Measurements from ENCODE around the gene NAAA. TPM values are rescaled to one million over a fixed set of nuclear protein-coding genes. Genes with fewer than 3 reads are reported as not detected.

Gene NAAA
- total RNA-seq, 1 donor from 2014 or later = 8.9 TPM

DNA sequence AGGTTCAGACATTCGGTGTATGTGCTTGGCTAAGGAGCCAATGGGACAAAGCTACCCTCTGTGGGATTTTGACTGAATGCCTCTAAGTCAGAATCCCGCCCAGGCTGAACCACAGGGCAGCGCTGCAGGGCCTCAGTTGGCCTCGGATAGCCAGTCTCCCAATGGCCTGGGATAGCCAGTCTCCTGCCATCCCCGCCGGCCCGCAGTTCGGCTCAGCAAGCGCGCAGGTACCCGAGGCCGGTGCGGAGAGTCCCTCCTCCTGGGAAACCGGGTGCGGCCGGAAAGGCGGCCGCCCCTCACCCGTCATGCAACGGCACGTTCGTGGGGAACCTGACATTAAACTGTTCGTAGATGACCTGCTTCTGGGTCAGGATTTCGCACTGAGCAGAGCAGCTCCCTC is 54.7 kb downstream of the NAAA start:
- DNase-seq (ENCODE audit: low read depth) = no peak
- H3K4me3 ChIP-seq (ENCODE audit: low read depth, low read length) = no peak overlapping the region
- TF ChIP-seq, protein P1, sequence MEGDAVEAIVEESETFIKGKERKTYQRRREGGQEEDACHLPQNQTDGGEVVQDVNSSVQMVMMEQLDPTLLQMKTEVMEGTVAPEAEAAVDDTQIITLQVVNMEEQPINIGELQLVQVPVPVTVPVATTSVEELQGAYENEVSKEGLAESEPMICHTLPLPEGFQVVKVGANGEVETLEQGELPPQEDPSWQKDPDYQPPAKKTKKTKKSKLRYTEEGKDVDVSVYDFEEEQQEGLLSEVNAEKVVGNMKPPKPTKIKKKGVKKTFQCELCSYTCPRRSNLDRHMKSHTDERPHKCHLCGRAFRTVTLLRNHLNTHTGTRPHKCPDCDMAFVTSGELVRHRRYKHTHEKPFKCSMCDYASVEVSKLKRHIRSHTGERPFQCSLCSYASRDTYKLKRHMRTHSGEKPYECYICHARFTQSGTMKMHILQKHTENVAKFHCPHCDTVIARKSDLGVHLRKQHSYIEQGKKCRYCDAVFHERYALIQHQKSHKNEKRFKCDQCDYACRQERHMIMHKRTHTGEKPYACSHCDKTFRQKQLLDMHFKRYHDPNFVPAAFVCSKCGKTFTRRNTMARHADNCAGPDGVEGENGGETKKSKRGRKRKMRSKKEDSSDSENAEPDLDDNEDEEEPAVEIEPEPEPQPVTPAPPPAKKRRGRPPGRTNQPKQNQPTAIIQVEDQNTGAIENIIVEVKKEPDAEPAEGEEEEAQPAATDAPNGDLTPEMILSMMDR (conservative IDR thresholded peaks at IDR 0.05; ENCODE audit: low read depth, low read length) = no peak

DNA sequence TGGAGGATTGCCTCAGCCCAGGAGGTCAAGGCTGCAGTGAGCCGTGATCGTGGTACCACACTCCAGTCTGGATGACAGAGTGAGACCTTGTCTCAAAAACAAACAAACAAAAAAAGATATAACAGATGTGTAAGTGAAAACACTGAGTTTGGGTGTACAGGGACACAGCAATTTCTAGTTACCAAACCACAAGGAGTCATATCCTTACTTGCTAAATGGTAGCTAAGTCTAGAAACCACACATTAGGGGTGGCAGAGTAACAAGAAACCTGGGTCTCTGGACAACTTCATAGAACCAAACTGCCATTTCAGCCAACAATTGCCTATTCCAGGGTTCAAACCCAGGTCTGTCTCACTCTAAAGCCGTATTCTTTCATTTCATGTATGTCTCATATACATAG is 59.3 kb downstream of the NAAA start:
- TF ChIP-seq, protein P1 (conservative IDR thresholded peaks at IDR 0.05; ENCODE audit: low read depth, low read length) = no peak

DNA sequence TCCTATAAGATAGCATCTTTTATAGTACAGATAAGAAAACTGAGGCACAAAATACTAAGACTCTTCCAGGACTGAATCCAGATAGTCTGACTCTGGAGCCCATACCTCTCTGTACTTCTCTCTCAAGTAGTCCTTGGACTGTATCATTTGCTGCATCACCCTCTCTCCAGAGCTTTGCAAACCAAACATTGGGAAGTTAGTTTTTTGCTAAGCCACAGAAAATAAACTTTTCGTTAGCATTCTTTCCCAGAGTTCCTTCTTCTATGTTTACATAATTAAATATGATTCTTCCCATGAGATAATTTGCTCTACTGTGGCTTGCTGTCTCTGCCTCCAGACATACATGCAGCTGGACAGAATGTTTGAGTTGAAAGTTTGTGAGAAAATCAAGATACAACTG is 60.5 kb downstream of the NAAA start:
- no peak for DNase-seq (ENCODE audit: low read depth)
- TF ChIP-seq, protein P1 (conservative IDR thresholded peaks at IDR 0.05; ENCODE audit: low read depth, low read length) = no peak
- no peak overlapping the region for H3K4me3 ChIP-seq (ENCODE audit: low read depth, low read length)

More for the DNA sequence above, 59.3 kb downstream of the NAAA start:
- H3K4me3 ChIP-seq (ENCODE audit: low read depth, low read length) = no peak overlapping the region
- DNase-seq (ENCODE audit: low read depth) = no peak

DNA sequence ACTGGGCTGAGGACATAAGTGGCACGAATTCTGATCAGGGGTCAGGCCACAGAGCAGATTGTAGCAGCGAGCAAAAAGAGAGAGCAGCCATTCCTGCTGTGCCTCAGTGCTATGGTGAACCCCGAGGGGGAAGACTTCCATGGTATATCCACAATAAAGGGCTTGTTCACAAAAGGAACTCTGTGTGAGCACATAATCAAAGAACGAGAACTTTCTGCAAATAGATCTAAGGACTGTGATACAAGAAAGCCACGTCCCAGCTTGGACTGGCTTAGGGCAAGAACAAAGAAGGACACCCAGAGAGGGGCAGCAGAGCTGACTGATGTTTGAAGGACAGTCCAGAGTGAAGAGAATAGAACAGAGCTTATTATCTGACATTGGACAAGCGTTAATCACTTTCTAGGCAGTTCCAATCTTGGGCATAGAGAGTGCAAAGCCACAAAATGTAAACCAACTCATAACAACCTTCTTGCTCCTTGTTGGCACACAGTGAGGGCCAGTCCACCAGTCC is 62.5 kb downstream of the NAAA start:
- H3K4me3 ChIP-seq (ENCODE audit: low read depth, low read length) = no peak overlapping the region
- DNase-seq (ENCODE audit: low read depth) = no peak
- TF ChIP-seq, protein P1 (conservative IDR thresholded peaks at IDR 0.05; ENCODE audit: low read depth, low read length) = no peak

DNA sequence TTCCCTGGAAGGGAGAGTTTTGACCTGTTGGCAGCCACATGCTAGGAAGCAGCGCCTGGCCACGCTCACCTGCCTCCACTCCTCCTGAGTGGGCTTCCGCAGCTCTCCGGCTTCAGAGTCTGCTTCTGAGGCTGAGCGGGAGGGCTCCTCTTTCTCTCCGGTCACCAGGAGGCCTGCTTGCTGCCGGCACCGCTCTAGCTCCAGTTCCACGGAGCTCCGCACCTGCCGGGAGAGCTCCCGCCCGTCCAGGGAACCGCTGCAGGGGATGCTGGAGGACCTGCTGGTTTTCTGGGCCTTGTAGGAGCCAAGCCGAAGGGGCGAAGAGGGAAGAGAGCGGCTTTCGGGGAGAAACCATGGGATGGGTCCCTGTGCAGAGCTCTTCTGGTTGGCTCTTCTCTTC is 64.6 kb downstream of the NAAA start:
- TF ChIP-seq, protein P1 (conservative IDR thresholded peaks at IDR 0.05; ENCODE audit: low read depth, low read length) = no peak
- DNase-seq (ENCODE audit: low read depth) = no peak
- H3K4me3 ChIP-seq (ENCODE audit: low read depth, low read length) = no peak overlapping the region

DNA sequence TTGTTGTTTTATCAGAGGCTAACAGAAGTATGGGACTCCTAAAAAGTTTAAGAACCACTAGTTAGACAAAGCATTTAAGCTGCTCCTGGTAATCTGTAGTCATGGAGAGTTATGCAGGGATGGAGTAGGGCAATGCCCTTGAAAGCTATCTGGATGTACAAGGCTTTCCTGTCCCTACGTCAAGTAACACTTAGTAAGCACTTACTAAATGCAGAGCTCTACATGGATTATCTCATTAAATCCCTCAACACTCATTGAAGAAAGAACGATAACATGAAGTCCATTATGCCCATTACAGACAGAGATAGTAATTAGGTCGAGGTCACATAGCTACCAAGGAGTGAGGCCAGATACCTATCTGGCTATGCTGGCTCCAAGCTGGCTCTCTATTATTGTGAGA is 71.7 kb downstream of the NAAA start:
- no peak overlapping the region for H3K4me3 ChIP-seq (ENCODE audit: low read depth, low read length)
- DNase-seq (ENCODE audit: low read depth) = no peak
- TF ChIP-seq, protein P1 (conservative IDR thresholded peaks at IDR 0.05; ENCODE audit: low read depth, low read length) = no peak

DNA sequence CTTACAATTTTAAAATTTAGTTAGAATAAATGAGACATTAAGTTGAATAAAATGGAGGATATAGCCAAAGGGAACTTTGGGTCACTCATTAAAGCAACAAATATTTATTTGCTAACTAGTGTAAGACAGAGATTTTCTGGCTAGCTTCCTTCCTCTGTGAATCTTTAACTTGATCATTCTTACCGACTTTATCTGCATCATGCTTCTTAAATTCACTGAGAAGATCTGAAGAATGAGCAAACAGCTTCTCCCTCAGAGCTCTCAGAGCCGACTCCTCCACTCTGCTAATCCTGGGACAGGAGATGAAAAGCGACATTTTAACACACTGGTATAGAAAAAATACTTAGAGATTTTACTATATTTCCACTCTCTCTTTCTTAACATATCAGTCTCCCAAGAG is 73.7 kb downstream of the NAAA start:
- TF ChIP-seq, protein P1 (conservative IDR thresholded peaks at IDR 0.05; ENCODE audit: low read depth, low read length) = no peak
- peak; percentile 60 for DNase-seq (ENCODE audit: low read depth)
- no peak overlapping the region for H3K4me3 ChIP-seq (ENCODE audit: low read depth, low read length)

All from epithelial cell of proximal tubule (primary cell).